ENCODE data around the gene RAD54L2.
"Not testable (repeated sequence)": the region's sequence is repeated elsewhere in the genome, so short reads cannot be mapped to it uniquely, and the experiment has no call there.

Gene RAD54L2

GRCh38 chr3:51508255-51508654 lies 30.3 kb upstream of the RAD54L2 start:
- no peak for DNase-seq (ENCODE audit: low read depth)
- TF ChIP-seq, protein P1, sequence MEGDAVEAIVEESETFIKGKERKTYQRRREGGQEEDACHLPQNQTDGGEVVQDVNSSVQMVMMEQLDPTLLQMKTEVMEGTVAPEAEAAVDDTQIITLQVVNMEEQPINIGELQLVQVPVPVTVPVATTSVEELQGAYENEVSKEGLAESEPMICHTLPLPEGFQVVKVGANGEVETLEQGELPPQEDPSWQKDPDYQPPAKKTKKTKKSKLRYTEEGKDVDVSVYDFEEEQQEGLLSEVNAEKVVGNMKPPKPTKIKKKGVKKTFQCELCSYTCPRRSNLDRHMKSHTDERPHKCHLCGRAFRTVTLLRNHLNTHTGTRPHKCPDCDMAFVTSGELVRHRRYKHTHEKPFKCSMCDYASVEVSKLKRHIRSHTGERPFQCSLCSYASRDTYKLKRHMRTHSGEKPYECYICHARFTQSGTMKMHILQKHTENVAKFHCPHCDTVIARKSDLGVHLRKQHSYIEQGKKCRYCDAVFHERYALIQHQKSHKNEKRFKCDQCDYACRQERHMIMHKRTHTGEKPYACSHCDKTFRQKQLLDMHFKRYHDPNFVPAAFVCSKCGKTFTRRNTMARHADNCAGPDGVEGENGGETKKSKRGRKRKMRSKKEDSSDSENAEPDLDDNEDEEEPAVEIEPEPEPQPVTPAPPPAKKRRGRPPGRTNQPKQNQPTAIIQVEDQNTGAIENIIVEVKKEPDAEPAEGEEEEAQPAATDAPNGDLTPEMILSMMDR (IDR thresholded peaks at IDR 0.05; ENCODE audit: insufficient read depth, low read depth, low read length, missing control alignments) = no peak
- H3K4me3 ChIP-seq (ENCODE audit: low read depth, low read length) = no peak overlapping the region

- no peak overlapping the region for H3K4me3 ChIP-seq (ENCODE audit: low read depth, low read length)
- DNase-seq (ENCODE audit: low read depth) = no peak
- TF ChIP-seq, protein P1 (IDR thresholded peaks at IDR 0.05; ENCODE audit: insufficient read depth, low read depth, low read length, missing control alignments) = no peak
Measured at GRCh38 chr3:51510996-51511395, 27.5 kb upstream of the RAD54L2 start.

DNA sequence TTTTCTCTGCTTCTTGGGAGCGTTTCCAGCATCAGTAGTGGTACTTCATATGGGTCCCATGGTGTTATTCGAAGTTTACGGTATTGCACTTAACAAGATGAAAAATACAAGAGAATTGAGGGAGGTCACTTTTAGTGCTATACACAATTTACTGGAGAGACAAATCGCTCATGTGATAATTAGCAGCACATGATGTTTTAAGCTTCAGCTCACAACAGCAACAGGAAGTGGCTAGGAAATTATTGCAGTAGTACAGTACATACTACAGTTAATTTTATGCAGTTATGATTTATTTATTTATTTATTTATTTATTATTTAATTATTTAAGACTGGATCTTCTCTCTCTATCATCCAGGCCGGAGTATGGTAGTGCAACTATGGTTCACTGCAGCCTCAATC lies 24.3 kb upstream of the RAD54L2 start:
- DNase-seq (ENCODE audit: low read depth) = no peak
- TF ChIP-seq, protein P1 (IDR thresholded peaks at IDR 0.05; ENCODE audit: insufficient read depth, low read depth, low read length, missing control alignments) = no peak
- no peak overlapping the region for H3K4me3 ChIP-seq (ENCODE audit: low read depth, low read length)

- TF ChIP-seq, protein P1 (IDR thresholded peaks at IDR 0.05; ENCODE audit: insufficient read depth, low read depth, low read length, missing control alignments) = no peak
- no peak overlapping the region for H3K4me3 ChIP-seq (ENCODE audit: low read depth, low read length)
- no peak for DNase-seq (ENCODE audit: low read depth)
Measured at GRCh38 chr3:51519848-51520247, 18.7 kb upstream of the RAD54L2 start.

DNA sequence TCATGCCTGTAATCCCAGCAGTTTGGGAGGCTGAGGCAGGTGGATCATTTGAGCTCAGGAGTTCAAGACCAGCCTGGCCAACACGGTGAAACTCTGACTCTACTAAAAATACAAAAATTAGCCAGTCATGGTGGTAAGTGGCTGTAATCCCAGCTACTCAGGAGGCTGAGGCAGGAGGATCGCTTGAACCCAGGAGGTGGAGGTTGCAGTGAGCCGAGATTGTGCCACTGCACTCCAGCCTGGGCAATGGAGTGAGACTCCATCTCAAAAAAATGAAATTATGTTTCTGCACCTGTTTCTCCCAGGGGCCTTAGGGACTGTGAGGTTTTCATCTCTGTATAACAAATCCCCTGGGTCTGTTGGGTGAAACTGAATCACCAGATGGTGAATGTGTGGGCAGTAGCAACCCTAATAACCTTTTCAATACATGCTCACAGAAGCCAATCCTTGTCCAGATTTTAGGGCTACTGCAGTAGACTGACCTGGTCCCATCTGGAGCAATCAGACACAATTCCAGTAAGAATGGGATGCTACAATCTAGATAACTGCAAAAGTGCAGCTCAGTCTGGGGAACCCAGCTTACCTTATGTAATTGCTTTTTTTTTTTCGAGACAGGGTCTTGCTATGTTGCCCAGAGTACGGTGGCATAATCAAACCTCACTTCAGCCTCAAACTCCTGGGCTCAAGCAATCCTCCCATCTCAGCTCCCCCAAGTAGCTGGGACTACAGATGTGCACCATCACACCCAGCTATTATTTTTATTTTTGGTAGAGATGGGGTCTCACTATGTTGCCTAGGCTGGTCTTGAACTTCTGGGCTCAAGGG lies 17.4 kb upstream of the RAD54L2 start:
- peak; percentile 59 for DNase-seq (ENCODE audit: low read depth)
- H3K4me3 ChIP-seq (ENCODE audit: low read depth, low read length) = not testable (repeated sequence)

DNA sequence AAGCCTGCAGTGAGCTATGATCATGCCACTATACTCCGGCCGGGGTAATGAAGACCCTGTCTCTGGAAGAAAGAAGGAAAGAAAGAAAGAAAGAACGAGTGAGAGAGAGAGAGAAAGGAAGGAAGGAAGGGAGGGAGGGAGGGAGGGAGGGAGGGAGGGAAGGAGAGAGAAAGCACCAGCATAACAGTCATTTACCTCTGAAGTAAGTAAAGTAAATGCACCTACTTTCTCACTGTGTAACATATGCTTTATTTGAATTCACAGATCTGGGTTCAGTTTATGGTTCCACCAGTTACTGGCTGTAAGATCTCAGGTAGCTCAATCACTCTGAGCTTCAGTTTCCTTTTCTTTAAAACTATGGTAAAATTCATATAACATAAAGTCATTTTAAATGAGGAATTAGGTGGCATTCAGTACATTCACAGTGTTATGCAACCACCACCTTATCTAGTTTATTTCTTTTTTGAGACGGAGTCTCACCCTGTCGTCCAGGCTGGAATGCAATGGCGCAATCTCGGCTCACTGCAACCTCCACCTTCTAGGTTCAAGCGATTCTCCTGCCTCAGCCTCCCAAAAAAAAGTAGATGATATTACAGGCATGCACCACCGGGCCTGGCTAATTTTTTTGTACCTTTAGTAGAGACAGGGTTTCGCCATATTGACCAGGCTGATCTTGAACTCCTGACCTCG lies 16.1 kb upstream of the RAD54L2 start:
- no peak for DNase-seq (ENCODE audit: low read depth)
- TF ChIP-seq, protein P1 (IDR thresholded peaks at IDR 0.05; ENCODE audit: insufficient read depth, low read depth, low read length, missing control alignments) = no peak

GRCh38 chr3:51524874-51525273 lies 13.6 kb upstream of the RAD54L2 start:
- DNase-seq (ENCODE audit: low read depth); H3K4me3 ChIP-seq (ENCODE audit: low read depth, low read length): not testable (repeated sequence)

More for the DNA sequence above, 16.1 kb upstream of the RAD54L2 start:
- no peak overlapping the region for H3K4me3 ChIP-seq (ENCODE audit: low read depth, low read length)

- DNase-seq (ENCODE audit: low read depth) = no peak
- TF ChIP-seq, protein P1 (IDR thresholded peaks at IDR 0.05; ENCODE audit: insufficient read depth, low read depth, low read length, missing control alignments) = no peak
Measured at GRCh38 chr3:51530485-51530884, 8.0 kb upstream of the RAD54L2 start.

More at GRCh38 chr3:51530485-51530884, 8.0 kb upstream of the RAD54L2 start:
- no peak overlapping the region for H3K4me3 ChIP-seq (ENCODE audit: low read depth, low read length)
